Sigmoid colon (tissue), 7 donors: ENCODE measurements around the gene MYDGF. TPM values are rescaled to one million over a fixed set of nuclear protein-coding genes. Genes with fewer than 3 reads are reported as not detected.

Experiments
- DNase-seq: peaks from one replicate; pipeline ENCODE4 v3.0.0-alpha.2; 2019
- H3K27ac ChIP-seq, 4 donors: fragments of 200-600 bp; sonication (generic); one replicate each; pipeline ENCODE4 v1.5.1; 2016 to 2019; ENCODE audit warnings: mild to moderate bottlenecking in 1 of 4
- H3K27me3 ChIP-seq, 3 donors: fragments of 200-600 bp; sonication (generic); one replicate each; pipeline ENCODE4 v1.5.1; 2019; ENCODE audit warnings: mild to moderate bottlenecking in 1 of 3
- H3K36me3 ChIP-seq, 4 donors: fragments of 200-600 bp; sonication (generic); one replicate each; pipeline ENCODE4 v1.5.1; 2016 to 2019
- H3K4me1 ChIP-seq, 4 donors: fragments of 200-600 bp; sonication (generic); one replicate each; pipeline ENCODE4 v1.5.1; 2017 to 2019
- H3K4me3 ChIP-seq, 4 donors: fragments of 200-600 bp; sonication (generic); one replicate each; pipeline ENCODE4 v1.5.1; 2017 to 2019; ENCODE audit warnings: mild to moderate bottlenecking in 2 of 4, moderate library complexity in 1 of 4
- H3K9me3 ChIP-seq, 4 donors: fragments of 200-600 bp in 3 of 4; sonication (generic) in 3 of 4; one replicate each; pipeline versions ENCODE4 v1.5.1 to v1.6.1; 2013 to 2019
- EP300 ChIP-seq, 4 donors: sonication (generic); formaldehyde crosslinking; IDR thresholded peaks; one replicate each; pipeline ENCODE4 v1.6.1; 2017; ENCODE audit warnings: antibody characterized with exemption in 4 of 4
- POLR2A ChIP-seq, 2 donors: fragments of 450-650 bp; IDR thresholded peaks; one replicate each; pipeline ENCODE4 v1.6.1; 2016; ENCODE audit warnings: antibody characterized with exemption in 2 of 2, mild to moderate bottlenecking in 2 of 2, moderate library complexity in 2 of 2
- POLR2AphosphoS5 ChIP-seq, 4 donors: sonication (generic); formaldehyde crosslinking; IDR thresholded peaks; one replicate each; pipeline ENCODE4 v1.6.1; 2017; ENCODE audit warnings: antibody characterized with exemption in 4 of 4
- WGBS, 2 donors: extraction: QIAGEN DNeasy Blood & Tissue Kit; methylation state at CpG; one replicate each; pipeline ENCODE4 v1.1.7; 2013; 5-methylcytosine and 5-hydroxymethylcytosine counted together
- intact Hi-C: fragments of 100-400 bp; cut with DNase I; formaldehyde crosslinking; loops from one replicate; pipeline ENCODE4 v1.15.1; 2023
- polyA plus RNA-seq, 3 donors: library from polyadenylated mRNA; stranded (reverse); fragments of 200-250 nt; gene quantifications; one replicate each; pipeline ENCODE4 v1.2.3, GENCODE V29; 2013
- total RNA-seq, 4 donors: library from RNA; depleted of rRNA; stranded (reverse); fragments of >200 nt; gene quantifications; one replicate each; pipeline ENCODE4 v1.1.0, GENCODE V29; 2016
- TF ChIP-seq, protein P1 (sequence below), 4 experiments: fragments of 450-650 bp in 3 of 4; fragments of 200-600 bp in 1 of 4; IDR thresholded peaks; one replicate each; pipeline ENCODE4 v1.5.1; 2016 to 2019; ENCODE audit warnings: antibody characterized with exemption in 4 of 4, mild to moderate bottlenecking in 3 of 4, moderate library complexity in 2 of 4
- donor health status: healthy with polysubstance abuse.
- donor health status: Bipolar disorder and iron deficiency.
- donor health status: healthy.

The MYDGF gene
- total and polyA plus RNA-seq, 7 donors = 25.7 to 200 (median 35.2) TPM

DNA sequence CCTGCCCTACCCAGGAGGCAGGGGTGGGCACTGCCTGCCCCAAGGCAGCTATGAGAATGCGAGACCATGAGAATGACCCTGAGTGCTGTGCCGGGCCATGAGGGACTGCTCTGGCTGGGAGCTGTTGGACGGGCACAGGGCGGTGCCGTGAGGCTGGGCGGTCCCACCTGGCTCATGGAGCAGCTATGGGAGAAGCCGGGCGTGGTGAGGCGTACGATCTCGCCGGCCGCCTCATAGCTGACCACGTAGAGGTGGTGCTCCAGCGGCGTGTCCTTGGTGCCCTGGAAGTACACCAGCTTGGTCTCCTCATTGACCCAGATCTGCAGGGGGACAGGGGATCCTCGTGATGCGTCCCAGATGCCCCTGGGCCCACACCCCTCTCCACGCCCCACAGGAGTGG, 19.3 kb upstream of the MYDGF start:
- intact Hi-C loops = no loop called here

DNA sequence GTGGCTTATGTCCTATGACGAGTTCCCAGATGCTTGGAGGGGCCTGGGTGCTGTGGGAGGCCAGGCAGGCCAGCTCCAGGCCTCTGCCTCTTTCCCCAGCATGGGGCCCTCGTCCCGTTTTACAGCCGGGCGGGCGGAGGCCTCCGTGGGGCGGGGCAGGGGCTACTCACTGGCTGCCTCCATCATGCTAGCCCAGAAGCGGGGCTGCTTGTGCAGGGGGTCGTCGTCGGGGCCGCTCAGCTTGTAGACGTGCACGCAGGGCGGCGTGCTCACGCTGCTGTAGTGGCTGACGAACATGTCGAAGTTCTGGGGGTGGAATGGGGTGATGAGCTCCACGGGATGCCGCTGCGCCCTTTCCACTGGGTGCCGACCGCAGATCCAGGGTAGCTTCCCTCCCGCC, 18.4 kb upstream of the MYDGF start:
- Histone ChIP-seq H3K4me1 (no peaks in the 10 kb centered on the region), H3K9me3 (no peaks in the 10 kb centered on the region), H3K27ac (no peak overlapping the region), H3K36me3 (peaks cover 32 to 97% (median 82%) of the 10 kb centered on the region in 4 donors), H3K27me3 (no peaks in the 10 kb centered on the region), H3K4me3 (no peak overlapping the region)
- 81 to 90% methylated on average over 26 of the region's 26 CpGs for WGBS, 2 donors
- no peak for DNase-seq
- no peak for TF ChIP-seq POLR2AphosphoS5 (IDR thresholded peaks at IDR 0.05)
- no peak for TF ChIP-seq POLR2A (IDR thresholded peaks at IDR 0.05)
- TF ChIP-seq, protein P1, sequence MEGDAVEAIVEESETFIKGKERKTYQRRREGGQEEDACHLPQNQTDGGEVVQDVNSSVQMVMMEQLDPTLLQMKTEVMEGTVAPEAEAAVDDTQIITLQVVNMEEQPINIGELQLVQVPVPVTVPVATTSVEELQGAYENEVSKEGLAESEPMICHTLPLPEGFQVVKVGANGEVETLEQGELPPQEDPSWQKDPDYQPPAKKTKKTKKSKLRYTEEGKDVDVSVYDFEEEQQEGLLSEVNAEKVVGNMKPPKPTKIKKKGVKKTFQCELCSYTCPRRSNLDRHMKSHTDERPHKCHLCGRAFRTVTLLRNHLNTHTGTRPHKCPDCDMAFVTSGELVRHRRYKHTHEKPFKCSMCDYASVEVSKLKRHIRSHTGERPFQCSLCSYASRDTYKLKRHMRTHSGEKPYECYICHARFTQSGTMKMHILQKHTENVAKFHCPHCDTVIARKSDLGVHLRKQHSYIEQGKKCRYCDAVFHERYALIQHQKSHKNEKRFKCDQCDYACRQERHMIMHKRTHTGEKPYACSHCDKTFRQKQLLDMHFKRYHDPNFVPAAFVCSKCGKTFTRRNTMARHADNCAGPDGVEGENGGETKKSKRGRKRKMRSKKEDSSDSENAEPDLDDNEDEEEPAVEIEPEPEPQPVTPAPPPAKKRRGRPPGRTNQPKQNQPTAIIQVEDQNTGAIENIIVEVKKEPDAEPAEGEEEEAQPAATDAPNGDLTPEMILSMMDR (IDR thresholded peaks at IDR 0.05) = no peak
- TF ChIP-seq EP300 (IDR thresholded peaks at IDR 0.05) = no peak
- intact Hi-C loops = no loop called here

More for the DNA sequence above, 19.3 kb upstream of the MYDGF start:
- DNase-seq = no peak
- no peaks in the 10 kb centered on the region for H3K9me3 ChIP-seq
- no peaks in the 10 kb centered on the region for H3K27me3 ChIP-seq
- no peak overlapping the region for H3K4me3 ChIP-seq
- TF ChIP-seq POLR2A (IDR thresholded peaks at IDR 0.05) (no peak), EP300 (IDR thresholded peaks at IDR 0.05) (no peak), POLR2AphosphoS5 (IDR thresholded peaks at IDR 0.05) (no peak)
- TF ChIP-seq, protein P1 (IDR thresholded peaks at IDR 0.05) = no peak
- peaks cover 35 to 97% (median 84%) of the 10 kb centered on the region in 4 donors for H3K36me3 ChIP-seq
- 93 to 95% methylated on average over 19 of the region's 19 CpGs for WGBS, 2 donors
- no peaks in the 10 kb centered on the region for H3K4me1 ChIP-seq
- H3K27ac ChIP-seq = no peak overlapping the region

- DNase-seq = no peak
Observed at GRCh38 chr19:4687396-4687795, 17.3 kb upstream of the MYDGF start.

DNA sequence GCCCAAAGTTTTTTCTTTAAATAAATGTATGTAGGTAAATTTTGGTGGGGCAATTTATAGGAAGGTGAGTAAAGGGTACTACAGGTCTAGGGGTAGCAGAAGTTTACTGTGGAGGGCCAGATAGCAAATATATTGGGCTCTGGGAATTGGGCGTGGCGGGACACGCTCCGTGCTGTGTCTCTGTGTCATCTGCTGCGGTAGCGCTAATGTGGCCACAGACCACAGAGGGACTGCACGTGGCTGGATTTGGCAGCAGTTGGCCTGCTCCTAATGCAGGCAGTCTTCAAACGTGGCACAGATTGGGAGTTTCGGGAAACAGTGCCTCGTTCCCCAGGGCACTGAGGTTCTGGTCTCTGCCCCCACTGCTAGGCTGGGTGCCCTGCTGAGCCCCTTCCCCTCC, 16.6 kb upstream of the MYDGF start:
- no peaks in the 10 kb centered on the region for H3K9me3 ChIP-seq
- no peaks in the 10 kb centered on the region for H3K4me1 ChIP-seq
- DNase-seq = no peak
- H3K36me3 ChIP-seq = peaks cover 37 to 96% (median 80%) of the 10 kb centered on the region in 4 donors
- TF ChIP-seq POLR2A (IDR thresholded peaks at IDR 0.05) = no peak
- TF ChIP-seq, protein P1 (IDR thresholded peaks at IDR 0.05) = no peak
- TF ChIP-seq POLR2AphosphoS5 (IDR thresholded peaks at IDR 0.05) = no peak
- no peak for TF ChIP-seq EP300 (IDR thresholded peaks at IDR 0.05)
- WGBS, 2 donors = 96 to 98% methylated on average over 10 of the region's 10 CpGs
- no peaks in the 10 kb centered on the region for H3K27me3 ChIP-seq
- intact Hi-C loops = no loop called here
- H3K27ac ChIP-seq = no peak overlapping the region
- H3K4me3 ChIP-seq = no peak overlapping the region

More at GRCh38 chr19:4687396-4687795, 17.3 kb upstream of the MYDGF start:
- intact Hi-C loops = no loop called here
- Histone ChIP-seq H3K4me3 (no peak overlapping the region), H3K9me3 (no peaks in the 10 kb centered on the region), H3K27ac (no peak overlapping the region), H3K4me1 (no peaks in the 10 kb centered on the region), H3K36me3 (peaks cover 33 to 97% (median 83%) of the 10 kb centered on the region in 4 donors), H3K27me3 (no peaks in the 10 kb centered on the region)
- 92 to 93% methylated on average over 11 of the region's 11 CpGs for WGBS, 2 donors
- TF ChIP-seq POLR2A (IDR thresholded peaks at IDR 0.05) (no peak), EP300 (IDR thresholded peaks at IDR 0.05) (no peak), POLR2AphosphoS5 (IDR thresholded peaks at IDR 0.05) (no peak)
- TF ChIP-seq, protein P1 (IDR thresholded peaks at IDR 0.05) = no peak
